SU-DHL-6 (cell line): ENCODE results near the gene MDN1.

ENCODE experiments used
- CTCF ChIP-seq: fragments of 200-600 bp; sonication (generic); IDR thresholded peaks from one replicate; pipeline ENCODE4 v1.5.1; 2017; ENCODE audit warnings: antibody characterized with exemption, mild to moderate bottlenecking, low read length, moderate library complexity; ENCODE audit not compliant: insufficient read depth, poor library complexity, severe bottlenecking
- EZH2phosphoT487 ChIP-seq: fragments of 200-600 bp; sonication (generic), shearing (Covaris generic); conservative IDR thresholded peaks from 2 replicates; pipeline ENCODE4 v1.6.1; 2018; ENCODE audit warnings: mild to moderate bottlenecking, antibody characterized with exemption, low read length, moderate library complexity, mixed read lengths

GRCh38 chr6:89610149-89610642 lies 209.4 kb downstream of the MDN1 start:
- TF ChIP-seq CTCF (peak; percentile 97), EZH2phosphoT487 (no peak)
